NCI-H526 (cell line): Measurements from ENCODE around the gene UTY.

Experiments used
- DNase-seq, 2 experiments: peaks; one replicate each; lab custom pipeline; 2025; lab: John Stamatoyannopoulos, UW

The UTY gene

GRCh38 chrY:13415556-13415955 lies 64.3 kb downstream of the UTY start:
- DNase-seq: no peak

- no peak for DNase-seq
Measured at GRCh38 chrY:13398876-13399275, 81.0 kb downstream of the UTY start.

GRCh38 chrY:13381110-13381683 lies 98.6 kb downstream of the UTY start:
- DNase-seq: no peak

GRCh38 chrY:13370868-13371800 lies 108.7 kb downstream of the UTY start:
- DNase-seq: no peak

- no peak for DNase-seq
Measured at GRCh38 chrY:13370245-13370644, 109.6 kb downstream of the UTY start.

- DNase-seq: no peak
Measured at GRCh38 chrY:13368513-13368845, 111.4 kb downstream of the UTY start.

- DNase-seq: no peak
Measured at GRCh38 chrY:13363641-13364040, 116.2 kb downstream of the UTY start.

- no peak for DNase-seq
Measured at GRCh38 chrY:13362662-13363061, 117.2 kb downstream of the UTY start.

- no peak for DNase-seq
Measured at GRCh38 chrY:13361656-13362636, 117.9 kb downstream of the UTY start.

GRCh38 chrY:13351443-13351842 lies 128.4 kb downstream of the UTY start:
- DNase-seq: no peak

- no peak for DNase-seq
Measured at GRCh38 chrY:13347106-13347505, 132.7 kb downstream of the UTY start.

- DNase-seq: no peak
Measured at GRCh38 chrY:13345549-13345948, 134.3 kb downstream of the UTY start.

- peak in 1 of 2 experiments; percentile 18 for DNase-seq
Measured at GRCh38 chrY:13343307-13343946, 136.4 kb downstream of the UTY start.

GRCh38 chrY:13339939-13340338 lies 139.9 kb downstream of the UTY start:
- no peak for DNase-seq

- DNase-seq: no peak
Measured at GRCh38 chrY:13339381-13339780, 140.5 kb downstream of the UTY start.

GRCh38 chrY:13338711-13339110 lies 141.1 kb downstream of the UTY start:
- DNase-seq: no peak

- DNase-seq: no peak
Measured at GRCh38 chrY:13337934-13338333, 141.9 kb downstream of the UTY start.

GRCh38 chrY:13333791-13334190 lies 146.0 kb downstream of the UTY start:
- DNase-seq: no peak

- DNase-seq: no peak
Measured at GRCh38 chrY:13330651-13331050, 149.2 kb downstream of the UTY start.

- no peak for DNase-seq
Measured at GRCh38 chrY:13312966-13313365, 166.9 kb downstream of the UTY start.

GRCh38 chrY:13307959-13308358 lies 171.9 kb downstream of the UTY start:
- no peak for DNase-seq

- no peak for DNase-seq
Measured at GRCh38 chrY:13300795-13301194, 179.0 kb downstream of the UTY start.
